Gastrocnemius medialis (tissue), 4 donors: ENCODE results near the gene C11orf65.

ENCODE experiments used
- POLR2A ChIP-seq, 2 donors: fragments of 450-650 bp; IDR thresholded peaks; one replicate each; pipeline ENCODE4 v1.6.1; 2017; ENCODE audit warnings: antibody characterized with exemption in 2 of 2, mild to moderate bottlenecking in 2 of 2, moderate library complexity in 2 of 2
- TF ChIP-seq, protein P1 (sequence below), 5 experiments: fragments of 450-650 bp in 3 of 5; fragments of 200-600 bp in 2 of 5; sonication (generic) in 2 of 5; IDR thresholded peaks in 4 of 5; conservative IDR thresholded peaks in 1 of 5; 1 replicate in 4 of 5; 2 replicates in 1 of 5; pipeline ENCODE4 v1.5.1; 2016 to 2019; ENCODE audit warnings: antibody characterized with exemption in 5 of 5, mild to moderate bottlenecking in 3 of 5, moderate library complexity in 3 of 5

- TF ChIP-seq, protein P1, sequence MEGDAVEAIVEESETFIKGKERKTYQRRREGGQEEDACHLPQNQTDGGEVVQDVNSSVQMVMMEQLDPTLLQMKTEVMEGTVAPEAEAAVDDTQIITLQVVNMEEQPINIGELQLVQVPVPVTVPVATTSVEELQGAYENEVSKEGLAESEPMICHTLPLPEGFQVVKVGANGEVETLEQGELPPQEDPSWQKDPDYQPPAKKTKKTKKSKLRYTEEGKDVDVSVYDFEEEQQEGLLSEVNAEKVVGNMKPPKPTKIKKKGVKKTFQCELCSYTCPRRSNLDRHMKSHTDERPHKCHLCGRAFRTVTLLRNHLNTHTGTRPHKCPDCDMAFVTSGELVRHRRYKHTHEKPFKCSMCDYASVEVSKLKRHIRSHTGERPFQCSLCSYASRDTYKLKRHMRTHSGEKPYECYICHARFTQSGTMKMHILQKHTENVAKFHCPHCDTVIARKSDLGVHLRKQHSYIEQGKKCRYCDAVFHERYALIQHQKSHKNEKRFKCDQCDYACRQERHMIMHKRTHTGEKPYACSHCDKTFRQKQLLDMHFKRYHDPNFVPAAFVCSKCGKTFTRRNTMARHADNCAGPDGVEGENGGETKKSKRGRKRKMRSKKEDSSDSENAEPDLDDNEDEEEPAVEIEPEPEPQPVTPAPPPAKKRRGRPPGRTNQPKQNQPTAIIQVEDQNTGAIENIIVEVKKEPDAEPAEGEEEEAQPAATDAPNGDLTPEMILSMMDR (IDR thresholded peaks at IDR 0.05 in 4 of 5, conservative IDR thresholded peaks at IDR 0.05 in 1 of 5) = no peak
- TF ChIP-seq POLR2A (IDR thresholded peaks at IDR 0.05) = no peak
These were observed 15.8 kb upstream of the C11orf65 start for GRCh38 chr11:108483163-108483562.
